Calu3 (cell line): ENCODE data around the gene FARS2. TPM values are rescaled to one million over a fixed set of nuclear protein-coding genes. Genes with fewer than 3 reads are reported as not detected.

Experiments used
- BruUV-seq: library from RNA; stranded (reverse); fragments of 400-500 nt; replicated peaks from 2 replicates; lab custom pipeline; 2021; lab: Mats Ljungman, UMichigan
- CTCF ChIA-PET: fragments of 300-600 bp; sonication (Branson Sonifier 250); formaldehyde crosslinking; loops from one replicate; lab custom pipeline; 2022; ENCODE audit warnings: antibody characterized with exemption; lab: Charles Lee
- DNase-seq: peaks from one replicate; pipeline ENCODE4 v3.0.0; 2022
- H3K27ac Mint-ChIP-seq: one replicate; pipeline ENCODE4 v1.8.0; 2022; ENCODE audit warnings: mixed read lengths; ENCODE audit not compliant: unreplicated experiment
- H3K27me3 Mint-ChIP-seq: one replicate; pipeline ENCODE4 v1.8.0; 2022; ENCODE audit warnings: mixed read lengths; ENCODE audit not compliant: unreplicated experiment
- H3K36me3 Mint-ChIP-seq: one replicate; pipeline ENCODE4 v1.8.0; 2022; ENCODE audit warnings: mild to moderate bottlenecking, moderate library complexity, mixed read lengths; ENCODE audit not compliant: insufficient read depth, unreplicated experiment
- H3K4me1 Mint-ChIP-seq: one replicate; pipeline ENCODE4 v1.8.0; 2022; ENCODE audit warnings: mild to moderate bottlenecking, low read depth, mixed read lengths; ENCODE audit not compliant: unreplicated experiment
- H3K4me3 Mint-ChIP-seq: one replicate; pipeline ENCODE4 v1.8.0; 2022; ENCODE audit warnings: mild to moderate bottlenecking, low read depth, moderate library complexity, mixed read lengths; ENCODE audit not compliant: unreplicated experiment
- H3K9me3 Mint-ChIP-seq: one replicate; pipeline ENCODE4 v1.8.0; 2022; ENCODE audit warnings: low read depth, mixed read lengths; ENCODE audit not compliant: unreplicated experiment
- intact Hi-C: fragments of 100-400 bp; cut with micrococcal nuclease; formaldehyde crosslinking; loops from one replicate; pipeline ENCODE4 v1.10.0; 2022; ENCODE audit not compliant: unreplicated experiment
- total RNA-seq: library from RNA; stranded (reverse); gene quantifications from 2 replicates; pipeline ENCODE4 v1.2.3, GENCODE V29; 2022
- TF ChIP-seq, protein P1 (sequence below): fragments of 200-600 bp; IDR thresholded peaks from one replicate; pipeline ENCODE4 v1.8.0; 2022; ENCODE audit warnings: antibody characterized with exemption; ENCODE audit not compliant: unreplicated experiment

The FARS2 gene
- total RNA-seq, 1 experiment from 2014 or later: 13.4 TPM

- H3K27ac Mint-ChIP-seq: no peak overlapping the region
- no peaks in the 10 kb centered on the region for H3K27me3 Mint-ChIP-seq
- no TSS peak for BruUV-seq
- intact Hi-C loops: loop anchor here (10.0 kb wide), 1 partner anchor 245 kb away; no protein-coding TSS in a partner anchor
- no peak for DNase-seq
- CTCF ChIA-PET: interaction anchor here (0.6 kb wide), 1 partner anchor 10 kb away, joined by 3 read pairs; no protein-coding TSS in a partner anchor
- H3K4me1 Mint-ChIP-seq: peaks cover 16% of the 10 kb centered on the region
- no peak overlapping the region for H3K4me3 Mint-ChIP-seq
- no peaks in the 10 kb centered on the region for H3K9me3 Mint-ChIP-seq
- H3K36me3 Mint-ChIP-seq: no peaks in the 10 kb centered on the region
- TF ChIP-seq, protein P1, sequence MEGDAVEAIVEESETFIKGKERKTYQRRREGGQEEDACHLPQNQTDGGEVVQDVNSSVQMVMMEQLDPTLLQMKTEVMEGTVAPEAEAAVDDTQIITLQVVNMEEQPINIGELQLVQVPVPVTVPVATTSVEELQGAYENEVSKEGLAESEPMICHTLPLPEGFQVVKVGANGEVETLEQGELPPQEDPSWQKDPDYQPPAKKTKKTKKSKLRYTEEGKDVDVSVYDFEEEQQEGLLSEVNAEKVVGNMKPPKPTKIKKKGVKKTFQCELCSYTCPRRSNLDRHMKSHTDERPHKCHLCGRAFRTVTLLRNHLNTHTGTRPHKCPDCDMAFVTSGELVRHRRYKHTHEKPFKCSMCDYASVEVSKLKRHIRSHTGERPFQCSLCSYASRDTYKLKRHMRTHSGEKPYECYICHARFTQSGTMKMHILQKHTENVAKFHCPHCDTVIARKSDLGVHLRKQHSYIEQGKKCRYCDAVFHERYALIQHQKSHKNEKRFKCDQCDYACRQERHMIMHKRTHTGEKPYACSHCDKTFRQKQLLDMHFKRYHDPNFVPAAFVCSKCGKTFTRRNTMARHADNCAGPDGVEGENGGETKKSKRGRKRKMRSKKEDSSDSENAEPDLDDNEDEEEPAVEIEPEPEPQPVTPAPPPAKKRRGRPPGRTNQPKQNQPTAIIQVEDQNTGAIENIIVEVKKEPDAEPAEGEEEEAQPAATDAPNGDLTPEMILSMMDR: no peak
These were observed 39.0 kb downstream of the FARS2 start for GRCh38 chr6:5300206-5300764.

DNA sequence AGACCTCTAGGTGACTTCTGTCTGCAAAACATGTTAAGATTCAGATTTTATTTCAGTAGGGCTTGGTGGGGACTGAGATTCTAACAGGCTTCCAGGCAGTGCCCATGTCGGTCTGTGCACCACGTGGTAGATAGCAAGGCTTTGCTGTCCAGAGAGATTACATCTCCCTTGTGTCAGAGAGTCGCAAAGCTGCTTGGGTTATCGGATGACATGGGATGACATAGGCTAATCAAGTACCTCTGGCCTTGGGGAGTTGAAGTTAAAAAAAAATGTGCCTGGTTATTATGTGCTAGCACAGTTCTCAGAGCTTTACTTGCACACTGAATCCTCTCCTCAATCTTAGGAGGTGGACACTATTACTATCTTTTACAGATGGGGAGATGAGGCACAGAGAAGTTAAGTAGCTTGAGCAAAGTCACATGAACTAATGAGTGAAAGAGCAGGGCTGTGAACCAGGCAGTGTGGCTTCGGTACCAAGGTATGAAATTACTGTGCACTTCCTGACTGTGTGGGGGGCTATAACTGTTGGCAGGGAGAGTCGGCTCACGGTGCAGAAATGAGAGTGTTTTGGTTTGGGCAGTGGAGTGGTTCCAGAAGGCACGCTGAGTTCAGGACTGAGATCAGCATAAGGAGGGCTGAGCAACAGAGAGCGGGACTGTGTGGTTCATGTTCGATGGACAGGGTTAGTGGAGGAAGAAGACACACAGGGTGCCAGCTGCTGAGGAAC, 41.1 kb downstream of the FARS2 start:
- no peak overlapping the region for H3K27ac Mint-ChIP-seq
- TF ChIP-seq, protein P1: no peak
- no peak for DNase-seq
- BruUV-seq: no TSS peak
- H3K36me3 Mint-ChIP-seq: no peaks in the 10 kb centered on the region
- CTCF ChIA-PET: interaction anchor here (0.5 to 1.3 kb wide), 2 partner anchors 35 to 159 kb away, joined by 7 to 8 read pairs; no protein-coding TSS in a partner anchor
- intact Hi-C loops: loop anchor here (2.0 to 10.0 kb wide), 2 partner anchors 160 to 248 kb away; no protein-coding TSS in a partner anchor
- H3K27me3 Mint-ChIP-seq: no peaks in the 10 kb centered on the region
- H3K4me1 Mint-ChIP-seq: peaks cover 16% of the 10 kb centered on the region
- no peaks in the 10 kb centered on the region for H3K9me3 Mint-ChIP-seq
- no peak overlapping the region for H3K4me3 Mint-ChIP-seq

DNA sequence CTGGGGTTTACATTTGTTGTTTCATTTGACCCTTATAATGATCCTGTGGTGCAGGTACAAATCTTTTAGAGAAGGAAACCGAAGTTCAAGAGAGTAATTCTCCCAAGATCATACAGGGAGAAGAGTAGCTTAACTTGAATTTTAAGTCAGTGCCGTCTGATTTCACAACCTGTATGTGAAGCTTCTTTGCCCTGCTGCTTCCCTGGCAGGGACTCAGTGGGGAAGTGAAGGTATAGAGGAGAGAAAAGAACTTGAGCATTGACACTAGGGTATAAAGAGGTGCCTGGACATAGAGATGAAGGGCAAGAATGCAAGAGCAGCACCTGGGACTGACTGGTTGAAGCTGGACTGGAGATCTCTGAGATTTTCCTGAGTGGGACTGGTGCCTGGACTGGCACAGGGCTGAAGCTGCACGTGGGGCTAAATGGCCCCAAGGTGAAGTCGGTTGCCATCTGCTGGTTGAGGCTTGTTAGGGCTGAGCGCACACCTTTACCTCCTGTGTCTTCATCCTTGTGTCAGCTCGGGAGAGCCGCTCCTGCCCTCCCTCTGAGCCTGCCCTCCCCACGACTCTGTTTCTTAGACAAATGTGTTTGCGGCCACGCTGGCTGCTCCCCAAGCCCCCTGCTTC, 41.8 kb downstream of the FARS2 start:
- CTCF ChIA-PET: interaction anchor here (1.3 kb wide), 2 partner anchors 91 to 159 kb away, joined by 3 to 8 read pairs; no protein-coding TSS in a partner anchor
- BruUV-seq: no TSS peak
- H3K27me3 Mint-ChIP-seq: no peaks in the 10 kb centered on the region
- peak; percentile 51 for DNase-seq
- H3K4me1 Mint-ChIP-seq: peaks cover 16% of the 10 kb centered on the region
- intact Hi-C loops: loop anchor here (2.0 to 10.0 kb wide), 2 partner anchors 160 to 248 kb away; no protein-coding TSS in a partner anchor
- H3K4me3 Mint-ChIP-seq: no peak overlapping the region
- TF ChIP-seq, protein P1: peak; percentile 29
- no peak overlapping the region for H3K27ac Mint-ChIP-seq
- no peaks in the 10 kb centered on the region for H3K9me3 Mint-ChIP-seq
- no peaks in the 10 kb centered on the region for H3K36me3 Mint-ChIP-seq

GRCh38 chr6:5303682-5304081, 42.4 kb downstream of the FARS2 start:
- Mint-ChIP-seq H3K27me3 (no peaks in the 10 kb centered on the region), H3K4me1 (peaks cover 16% of the 10 kb centered on the region), H3K4me3 (no peak overlapping the region), H3K27ac (no peak overlapping the region), H3K9me3 (no peaks in the 10 kb centered on the region), H3K36me3 (no peaks in the 10 kb centered on the region)
- TF ChIP-seq, protein P1: no peak
- DNase-seq: no peak
- BruUV-seq: no TSS peak
- intact Hi-C loops: loop anchor here (2.0 to 10.0 kb wide), 2 partner anchors 161 to 249 kb away; no protein-coding TSS in a partner anchor
- CTCF ChIA-PET: interaction anchor here (1.3 kb wide), 2 partner anchors 92 to 160 kb away, joined by 3 to 8 read pairs; no protein-coding TSS in a partner anchor
